Measurements from ENCODE around the gene TRAF3IP3.
"Not testable (repeated sequence)": the region's sequence is repeated elsewhere in the genome, so short reads cannot be mapped to it uniquely, and the experiment has no call there.

The TRAF3IP3 gene

GRCh38 chr1:209786146-209786545 is 30.3 kb downstream of the TRAF3IP3 start:
- no peak for DNase-seq (ENCODE audit: extremely low spot score)
- CTCF ChIA-PET = no interaction called here
- POLR2A ChIA-PET = no interaction called here
- TF ChIP-seq NFRKB (IDR thresholded peaks at IDR 0.05) (no peak), HDGF (IDR thresholded peaks at IDR 0.05; ENCODE audit: borderline replicate concordance) (no peak), SP1 (IDR thresholded peaks at IDR 0.05) (no peak), BHLHE40 (IDR thresholded peaks at IDR 0.05; ENCODE audit: borderline replicate concordance) (no peak), FOXK2 (IDR thresholded peaks at IDR 0.05) (no peak), FOXM1 (IDR thresholded peaks at IDR 0.05; ENCODE audit: borderline replicate concordance) (no peak), LEF1 (IDR thresholded peaks at IDR 0.05; ENCODE audit: borderline replicate concordance) (no peak), CTBP1 (IDR thresholded peaks at IDR 0.05; ENCODE audit: borderline replicate concordance) (no peak), ARNT (IDR thresholded peaks at IDR 0.05) (no peak), ZNF384 (IDR thresholded peaks at IDR 0.05) (no peak)

GRCh38 chr1:209787551-209787950 is 31.7 kb downstream of the TRAF3IP3 start:
- DNase-seq (ENCODE audit: extremely low spot score) = no peak
- CTCF ChIA-PET = no interaction called here
- no peak for TF ChIP-seq BHLHE40 (IDR thresholded peaks at IDR 0.05; ENCODE audit: borderline replicate concordance)
- no peak for TF ChIP-seq ARNT (IDR thresholded peaks at IDR 0.05)
- no peak for TF ChIP-seq FOXA1 (IDR thresholded peaks at IDR 0.05)
- POLR2A ChIA-PET = no interaction called here

- TF ChIP-seq NFRKB (IDR thresholded peaks at IDR 0.05) = no peak
- TF ChIP-seq SUZ12 (IDR thresholded peaks at IDR 0.05) = no peak
- no peak for TF ChIP-seq SP1 (IDR thresholded peaks at IDR 0.05)
- no peak for TF ChIP-seq FOXK2 (IDR thresholded peaks at IDR 0.05)
- no peak for TF ChIP-seq TARDBP (IDR thresholded peaks at IDR 0.05)
- DNase-seq (ENCODE audit: extremely low spot score) = no peak
- ChIA-PET CTCF (no interaction called here), POLR2A (no interaction called here)
These were observed 33.4 kb downstream of the TRAF3IP3 start for GRCh38 chr1:209789245-209789644.

GRCh38 chr1:209790286-209791193 is 34.7 kb downstream of the TRAF3IP3 start:
- DNase-seq (ENCODE audit: extremely low spot score) = no peak
- no peak for TF ChIP-seq NFRKB (IDR thresholded peaks at IDR 0.05)
- no peak for TF ChIP-seq ELF4 (IDR thresholded peaks at IDR 0.05)
- no peak for TF ChIP-seq FOXK2 (IDR thresholded peaks at IDR 0.05)
- no peak for TF ChIP-seq PKNOX1 (IDR thresholded peaks at IDR 0.05)
- TF ChIP-seq FOXA1 (IDR thresholded peaks at IDR 0.05) = no peak
- ChIA-PET POLR2A (no interaction called here), CTCF (no interaction called here)

GRCh38 chr1:209791920-209792319 is 36.1 kb downstream of the TRAF3IP3 start:
- CTCF ChIA-PET = no interaction called here
- no peak for DNase-seq (ENCODE audit: extremely low spot score)
- POLR2A ChIA-PET = interaction anchor here (1.6 kb wide), 1 partner anchor 7 kb away, joined by 3 read pairs; the partner anchor contains the start of gene C1orf74
- no peak for TF ChIP-seq FOXM1 (IDR thresholded peaks at IDR 0.05; ENCODE audit: borderline replicate concordance)
- TF ChIP-seq SUZ12 (IDR thresholded peaks at IDR 0.05) = no peak
- TF ChIP-seq LEF1 (IDR thresholded peaks at IDR 0.05; ENCODE audit: borderline replicate concordance) = no peak
- no peak for TF ChIP-seq ELF4 (IDR thresholded peaks at IDR 0.05)
- no peak for TF ChIP-seq FOXK2 (IDR thresholded peaks at IDR 0.05)
- TF ChIP-seq CTBP1 (IDR thresholded peaks at IDR 0.05; ENCODE audit: borderline replicate concordance) = no peak
- no peak for TF ChIP-seq PKNOX1 (IDR thresholded peaks at IDR 0.05)
- no peak for TF ChIP-seq TARDBP (IDR thresholded peaks at IDR 0.05)
- no peak for TF ChIP-seq FOXA1 (IDR thresholded peaks at IDR 0.05)
- no peak for TF ChIP-seq ZNF384 (IDR thresholded peaks at IDR 0.05)
- no peak for TF ChIP-seq HDGF (IDR thresholded peaks at IDR 0.05; ENCODE audit: borderline replicate concordance)
- no peak for TF ChIP-seq ARNT (IDR thresholded peaks at IDR 0.05)
- no peak for TF ChIP-seq SP1 (IDR thresholded peaks at IDR 0.05)
- TF ChIP-seq L3MBTL2 (conservative IDR thresholded peaks at IDR 0.05) = no peak
- TF ChIP-seq NFRKB (IDR thresholded peaks at IDR 0.05) = no peak
- no peak for TF ChIP-seq BHLHE40 (IDR thresholded peaks at IDR 0.05; ENCODE audit: borderline replicate concordance)

GRCh38 chr1:209793711-209794110 is 37.9 kb downstream of the TRAF3IP3 start:
- CTCF ChIA-PET; DNase-seq (ENCODE audit: extremely low spot score): not testable (repeated sequence)
- POLR2A ChIA-PET = interaction anchor here (1.6 kb wide), 1 partner anchor 9 kb away, joined by 3 read pairs; the partner anchor contains the start of gene C1orf74

GRCh38 chr1:209797978-209798639 is 42.3 kb downstream of the TRAF3IP3 start:
- TF ChIP-seq CTBP1 (IDR thresholded peaks at IDR 0.05; ENCODE audit: borderline replicate concordance) (no peak), BHLHE40 (IDR thresholded peaks at IDR 0.05; ENCODE audit: borderline replicate concordance) (no peak), ELF4 (IDR thresholded peaks at IDR 0.05) (no peak), LEF1 (IDR thresholded peaks at IDR 0.05; ENCODE audit: borderline replicate concordance) (no peak), FOXK2 (IDR thresholded peaks at IDR 0.05) (no peak), SUZ12 (IDR thresholded peaks at IDR 0.05) (no peak), SP1 (IDR thresholded peaks at IDR 0.05) (no peak), ARNT (IDR thresholded peaks at IDR 0.05) (no peak), HDGF (IDR thresholded peaks at IDR 0.05; ENCODE audit: borderline replicate concordance) (no peak), NFRKB (IDR thresholded peaks at IDR 0.05) (no peak), PKNOX1 (IDR thresholded peaks at IDR 0.05) (no peak), L3MBTL2 (conservative IDR thresholded peaks at IDR 0.05) (no peak)
- POLR2A ChIA-PET = no interaction called here
- DNase-seq (ENCODE audit: extremely low spot score) = no peak
- CTCF ChIA-PET = no interaction called here
